22Rv1 (cell line): ENCODE data around the gene CAPNS2.

ENCODE experiments used
- CTCF ChIP-seq: fragments of 450-650 bp; IDR thresholded peaks from 2 replicates; pipeline ENCODE4 v1.5.1; 2017; ENCODE audit warnings: mild to moderate bottlenecking
- ZFX ChIP-seq: fragments of 450-650 bp; IDR thresholded peaks from 2 replicates; pipeline ENCODE4 v1.6.1; 2017; ENCODE audit warnings: antibody characterized with exemption, borderline replicate concordance

- TF ChIP-seq CTCF (no peak), ZFX (no peak)
Measured at GRCh38 chr16:55540221-55540620, 26.3 kb upstream of the CAPNS2 start.
